Astrocyte (in vitro differentiated cells and primary cell): ENCODE measurements around the gene RGCC.

Experiments
- EZH2 ChIP-seq: IDR thresholded peaks from 2 replicates; pipeline ENCODE4 v1.6.1; 2012; ENCODE audit warnings: mild to moderate bottlenecking, low read length, inconsistent platforms; ENCODE audit not compliant: insufficient read depth
- TF ChIP-seq, protein P1 (sequence below): IDR thresholded peaks from 2 replicates; pipeline ENCODE4 v1.5.1; 2011; ENCODE audit warnings: low read depth, mild to moderate bottlenecking, inconsistent platforms, low read length, moderate library complexity; ENCODE audit not compliant: insufficient read depth

- TF ChIP-seq, protein P1, sequence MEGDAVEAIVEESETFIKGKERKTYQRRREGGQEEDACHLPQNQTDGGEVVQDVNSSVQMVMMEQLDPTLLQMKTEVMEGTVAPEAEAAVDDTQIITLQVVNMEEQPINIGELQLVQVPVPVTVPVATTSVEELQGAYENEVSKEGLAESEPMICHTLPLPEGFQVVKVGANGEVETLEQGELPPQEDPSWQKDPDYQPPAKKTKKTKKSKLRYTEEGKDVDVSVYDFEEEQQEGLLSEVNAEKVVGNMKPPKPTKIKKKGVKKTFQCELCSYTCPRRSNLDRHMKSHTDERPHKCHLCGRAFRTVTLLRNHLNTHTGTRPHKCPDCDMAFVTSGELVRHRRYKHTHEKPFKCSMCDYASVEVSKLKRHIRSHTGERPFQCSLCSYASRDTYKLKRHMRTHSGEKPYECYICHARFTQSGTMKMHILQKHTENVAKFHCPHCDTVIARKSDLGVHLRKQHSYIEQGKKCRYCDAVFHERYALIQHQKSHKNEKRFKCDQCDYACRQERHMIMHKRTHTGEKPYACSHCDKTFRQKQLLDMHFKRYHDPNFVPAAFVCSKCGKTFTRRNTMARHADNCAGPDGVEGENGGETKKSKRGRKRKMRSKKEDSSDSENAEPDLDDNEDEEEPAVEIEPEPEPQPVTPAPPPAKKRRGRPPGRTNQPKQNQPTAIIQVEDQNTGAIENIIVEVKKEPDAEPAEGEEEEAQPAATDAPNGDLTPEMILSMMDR: peak; percentile 26
- no peak for TF ChIP-seq EZH2
Observed at GRCh38 chr13:41411522-41411921, 45.8 kb upstream of the RGCC start.
